HFF-Myc (cell line): ENCODE data around the gene LCE3B.

ENCODE experiments used
- DNase-seq: peaks from one replicate; pipeline ENCODE4 v3.0.0-alpha.2; 2011; ENCODE audit warnings: low read depth; ENCODE audit errors: extremely low read depth
- H3K4me3 ChIP-seq: replicated peaks from 2 replicates; pipeline ENCODE4 v1.5.1; 2011; ENCODE audit warnings: low read depth, mild to moderate bottlenecking, control low read depth, low read length
- CTCF ChIP-seq: IDR thresholded peaks from 2 replicates; pipeline ENCODE4 v1.5.1; 2012; ENCODE audit warnings: mild to moderate bottlenecking, low read depth, low read length, control low read depth; ENCODE audit errors: missing control alignments

LCE3B gene

GRCh38 chr1:152582647-152583046 lies 31.0 kb upstream of the LCE3B start:
- TF ChIP-seq CTCF: no peak
- H3K4me3 ChIP-seq: no peak overlapping the region
- no peak for DNase-seq

DNA sequence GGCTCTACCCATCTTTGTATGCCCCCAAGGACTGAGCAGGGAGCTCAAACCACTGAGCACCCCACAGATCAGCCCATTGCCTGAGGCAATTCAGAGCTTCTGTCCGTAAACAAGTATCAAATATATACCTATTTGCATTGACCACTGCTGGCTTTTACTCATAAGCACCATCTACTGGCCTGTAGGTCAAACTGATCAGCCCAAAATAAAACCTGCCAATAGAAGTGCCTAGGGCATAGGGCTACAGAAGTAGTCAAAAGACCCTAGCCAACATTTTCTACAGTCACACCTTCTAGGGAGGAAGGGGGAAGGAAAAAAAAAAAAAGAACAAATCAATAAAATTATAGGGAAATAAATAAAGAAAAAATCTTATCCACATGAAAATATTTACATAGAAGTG lies 28.0 kb upstream of the LCE3B start:
- no peak for DNase-seq
- TF ChIP-seq CTCF: no peak
- no peak overlapping the region for H3K4me3 ChIP-seq

DNA sequence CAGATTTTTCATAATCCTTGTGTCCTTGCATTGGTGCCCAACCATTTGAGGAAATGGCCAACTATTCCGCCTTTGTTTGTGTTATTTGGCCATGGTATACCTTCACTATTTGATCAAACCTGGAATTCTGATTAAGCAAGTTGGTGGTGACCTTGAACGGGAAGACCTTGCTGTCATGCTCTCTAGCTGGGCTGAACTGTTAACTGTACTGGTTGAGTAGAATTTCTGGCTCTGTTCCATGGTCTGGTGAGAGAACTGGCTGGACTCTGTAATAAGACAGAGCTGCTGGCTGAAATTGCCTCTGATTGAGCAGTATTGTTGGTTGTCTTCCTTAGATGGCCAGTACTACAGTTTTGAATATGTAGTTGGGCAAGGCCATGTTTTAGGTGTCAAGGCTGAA lies 16.6 kb upstream of the LCE3B start:
- no peak for TF ChIP-seq CTCF
- H3K4me3 ChIP-seq: no peak overlapping the region
- no peak for DNase-seq

DNA sequence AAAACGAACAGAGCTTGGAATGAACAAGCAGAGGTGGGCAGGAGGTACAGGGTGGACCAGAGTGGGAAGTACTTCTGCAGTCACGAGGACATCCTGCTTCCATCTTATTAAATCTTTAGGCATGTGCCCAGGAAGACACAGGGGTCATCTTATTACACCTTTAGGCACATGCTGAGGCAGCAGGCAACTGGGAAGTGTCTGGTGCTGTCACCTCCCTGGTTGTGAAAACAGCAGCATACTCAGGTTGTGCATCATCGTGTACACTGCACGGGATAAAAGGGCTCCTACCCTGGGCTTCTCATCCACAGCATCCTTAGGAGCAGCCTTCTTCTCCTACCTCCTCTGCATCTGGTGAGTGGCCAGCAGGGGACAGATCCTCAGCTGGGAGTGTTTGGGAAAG lies 13.7 kb upstream of the LCE3B start, which contains the start of gene LCE3C:
Gene LCE3C (plus strand): TSS at position 301 of the 400 bp plus-strand sequence. CDS start 498 bp downstream, outside the sequence.
- DNase-seq: no peak
- H3K4me3 ChIP-seq: no peak within 1 kb of the TSS

GRCh38 chr1:152621993-152622392 lies 8.4 kb downstream of the LCE3B start:
- H3K4me3 ChIP-seq: no peak overlapping the region
- no peak for TF ChIP-seq CTCF
- no peak for DNase-seq

More for the DNA sequence above, 13.7 kb upstream of the LCE3B start, which contains the start of gene LCE3C:
- TF ChIP-seq CTCF: no peak

GRCh38 chr1:152622803-152623202 lies 9.2 kb downstream of the LCE3B start, which contains the start of gene LCE3A:
TSS of gene LCE3A (minus strand) at chr1:152623103. CDS start at chr1:152623103, 0 bp downstream.
- DNase-seq: no peak
- H3K4me3 ChIP-seq: no peak within 1 kb of the TSS
- no peak for TF ChIP-seq CTCF
